Non-pigmented ciliary epithelial cell (primary cell): ENCODE measurements around the gene DYNC1LI1.

ENCODE experiments used
- DNase-seq: peaks from one replicate; pipeline ENCODE4 v3.0.0-alpha.2; 2010; ENCODE audit warnings: low read depth

Gene DYNC1LI1

GRCh38 chr3:32492684-32493436 is 77.8 kb downstream of the DYNC1LI1 start:
- DNase-seq, result no peak

GRCh38 chr3:32488474-32489008 is 82.1 kb downstream of the DYNC1LI1 start:
- no peak for DNase-seq

GRCh38 chr3:32487781-32488473 is 82.7 kb downstream of the DYNC1LI1 start:
- no peak for DNase-seq

- no peak for DNase-seq
Observed at GRCh38 chr3:32484436-32484835, 86.2 kb downstream of the DYNC1LI1 start.

- DNase-seq, result no peak
Observed at GRCh38 chr3:32483772-32484171, 86.9 kb downstream of the DYNC1LI1 start.

GRCh38 chr3:32482693-32483092 is 88.0 kb downstream of the DYNC1LI1 start:
- DNase-seq, result no peak

GRCh38 chr3:32481791-32482631 is 88.6 kb downstream of the DYNC1LI1 start:
- no peak for DNase-seq

GRCh38 chr3:32480604-32481003 is 90.1 kb downstream of the DYNC1LI1 start:
- DNase-seq, result no peak
